HEK293 (cell line): ENCODE measurements around the gene RTL5.

Experiments
- CTCF ChIA-PET: fragments of 350-600 bp; formaldehyde crosslinking; extraction: SDS; loops from one replicate; lab custom pipeline; 2021; ENCODE audit warnings: antibody characterized with exemption; lab: Yijun Ruan, JAX
- POLR2A ChIA-PET: fragments of 300-600 bp; formaldehyde crosslinking; extraction: SDS; loops from one replicate; lab custom pipeline; 2020; ENCODE audit warnings: antibody characterized with exemption, inconsistent platforms; lab: Yijun Ruan, JAX
- H3K27ac ChIP-seq: fragments of 200-500 bp; sonication (Bioruptor generic); 2 replicates; pipeline ENCODE4 v1.5.1; 2014; ENCODE audit warnings: low read depth, low read length, control low read depth, inconsistent platforms; ENCODE audit errors: extremely low read depth
- H3K36me3 ChIP-seq, 2 experiments: fragments of 200-500 bp in 1 of 2; sonication (Bioruptor generic) in 1 of 2; 1 replicate in 1 of 2; 2 replicates in 1 of 2; pipeline ENCODE4 v1.5.1; 2014 to 2017; ENCODE audit warnings: inconsistent platforms in 2 of 2, low read length in 2 of 2; ENCODE audit not compliant: control insufficient read depth in 2 of 2, insufficient read depth in 1 of 2
- H3K4me1 ChIP-seq: fragments of 200-500 bp; sonication (Bioruptor generic); 2 replicates; pipeline ENCODE4 v1.5.1; 2014; ENCODE audit warnings: mild to moderate bottlenecking, low read length, inconsistent platforms; ENCODE audit not compliant: control insufficient read depth, insufficient read depth
- H3K4me3 ChIP-seq: 2 replicates; pipeline ENCODE4 v1.5.1; 2011; ENCODE audit warnings: low read depth, mild to moderate bottlenecking, control low read depth, low read length, moderate library complexity
- H3K9me3 ChIP-seq: fragments of 200-500 bp; sonication (Bioruptor generic); 2 replicates; pipeline ENCODE4 v1.5.1; 2014; ENCODE audit warnings: low read depth, low read length, inconsistent platforms; ENCODE audit not compliant: control insufficient read depth, insufficient read depth
- GLI2 ChIP-seq: fragments of 450-650 bp; formaldehyde crosslinking; IDR thresholded peaks from 2 replicates; pipeline ENCODE4; 2017; ENCODE audit warnings: missing biosample characterization, missing genetic modification characterization, low read depth, borderline replicate concordance
- MZF1 ChIP-seq: fragments of 450-650 bp; formaldehyde crosslinking; IDR thresholded peaks from 2 replicates; pipeline ENCODE4 v1.5.1; 2017; ENCODE audit warnings: missing biosample characterization, missing genetic modification characterization, borderline replicate concordance
- TCF7L2 ChIP-seq: IDR thresholded peaks from 2 replicates; pipeline ENCODE4 v1.6.1; 2011; ENCODE audit warnings: low read depth, mild to moderate bottlenecking, inconsistent platforms, low read length, moderate library complexity, borderline replicate concordance
- ZBTB20 ChIP-seq: fragments of 450-650 bp; formaldehyde crosslinking; IDR thresholded peaks from 2 replicates; pipeline ENCODE4 v1.5.1; 2016; ENCODE audit warnings: missing biosample characterization, missing genetic modification characterization
- ZNF114 ChIP-seq: fragments of 450-650 bp; formaldehyde crosslinking; IDR thresholded peaks from 2 replicates; pipeline ENCODE4 v1.5.0; 2017; ENCODE audit warnings: missing biosample characterization, missing genetic modification characterization
- ZNF174 ChIP-seq: fragments of 450-650 bp; formaldehyde crosslinking; IDR thresholded peaks from 2 replicates; pipeline ENCODE4 v1.5.0; 2017; ENCODE audit warnings: missing biosample characterization, mild to moderate bottlenecking, missing genetic modification characterization
- ZNF175 ChIP-seq: fragments of 450-650 bp; formaldehyde crosslinking; IDR thresholded peaks from 2 replicates; pipeline ENCODE4 v1.5.1; 2016; ENCODE audit warnings: missing biosample characterization, missing genetic modification characterization
- ZNF24 ChIP-seq: fragments of 450-650 bp; formaldehyde crosslinking; IDR thresholded peaks from 2 replicates; pipeline ENCODE4 v1.5.1; 2016; ENCODE audit warnings: missing biosample characterization, missing genetic modification characterization
- ZNF26 ChIP-seq: fragments of 450-650 bp; formaldehyde crosslinking; IDR thresholded peaks from 2 replicates; pipeline ENCODE4 v1.5.1; 2016; ENCODE audit warnings: missing biosample characterization, missing genetic modification characterization
- ZNF266 ChIP-seq: fragments of 450-650 bp; formaldehyde crosslinking; IDR thresholded peaks from 2 replicates; pipeline ENCODE4 v1.5.1; 2016; ENCODE audit warnings: missing biosample characterization, missing genetic modification characterization, low read depth
- ZNF274 ChIP-seq, 2 experiments: fragments of 200-500 bp in 1 of 2; fragments of 450-650 bp in 1 of 2; sonication (Bioruptor generic) in 1 of 2; formaldehyde crosslinking in 1 of 2; IDR thresholded peaks; 2 replicates each; pipeline versions ENCODE4 v1.5.1 to v1.6.1; 2014 to 2016; ENCODE audit warnings: borderline replicate concordance in 1 of 2, inconsistent platforms in 1 of 2, low read length in 1 of 2, missing biosample characterization in 1 of 2, missing genetic modification characterization in 1 of 2
- ZNF302 ChIP-seq: fragments of 450-650 bp; formaldehyde crosslinking; IDR thresholded peaks from 2 replicates; pipeline ENCODE4 v1.5.1; 2016; ENCODE audit warnings: missing biosample characterization, missing genetic modification characterization, low read depth
- ZNF311 ChIP-seq: fragments of 450-650 bp; formaldehyde crosslinking; IDR thresholded peaks from 2 replicates; pipeline ENCODE4 v1.5.1; 2017; ENCODE audit warnings: missing biosample characterization, missing genetic modification characterization, borderline replicate concordance
- ZNF473 ChIP-seq: fragments of 450-650 bp; formaldehyde crosslinking; IDR thresholded peaks from 2 replicates; pipeline ENCODE4 v1.5.1; 2017; ENCODE audit warnings: missing biosample characterization, missing genetic modification characterization
- ZNF488 ChIP-seq: fragments of 450-650 bp; formaldehyde crosslinking; IDR thresholded peaks from 2 replicates; pipeline ENCODE4 v1.5.1; 2016; ENCODE audit warnings: missing biosample characterization, missing genetic modification characterization
- ZNF521 ChIP-seq: fragments of 450-650 bp; formaldehyde crosslinking; IDR thresholded peaks from 2 replicates; pipeline ENCODE4 v1.5.1; 2017; ENCODE audit warnings: missing biosample characterization, mild to moderate bottlenecking, missing genetic modification characterization
- ZNF548 ChIP-seq: fragments of 450-650 bp; formaldehyde crosslinking; IDR thresholded peaks from 2 replicates; pipeline ENCODE4 v1.5.1; 2016; ENCODE audit warnings: missing biosample characterization, missing genetic modification characterization
- ZNF785 ChIP-seq: fragments of 450-650 bp; formaldehyde crosslinking; IDR thresholded peaks from 2 replicates; pipeline ENCODE4 v1.5.1; 2016; ENCODE audit warnings: missing biosample characterization, missing genetic modification characterization
- ZNF792 ChIP-seq: fragments of 450-650 bp; formaldehyde crosslinking; IDR thresholded peaks from 2 replicates; pipeline ENCODE4 v1.5.1; 2016; ENCODE audit warnings: missing biosample characterization, missing genetic modification characterization
- ZSCAN4 ChIP-seq: fragments of 450-650 bp; formaldehyde crosslinking; IDR thresholded peaks from 2 replicates; pipeline ENCODE4 v1.5.1; 2017; ENCODE audit warnings: missing biosample characterization, missing genetic modification characterization
- TF ChIP-seq, protein P1 (sequence below): fragments of 450-650 bp; formaldehyde crosslinking; IDR thresholded peaks from 2 replicates; pipeline ENCODE4 v1.5.1; 2016; ENCODE audit warnings: missing biosample characterization, missing genetic modification characterization
- TF ChIP-seq, protein P2 (sequence below): fragments of 450-650 bp; formaldehyde crosslinking; IDR thresholded peaks from 2 replicates; pipeline ENCODE4 v1.5.1; 2016; ENCODE audit warnings: missing biosample characterization, missing genetic modification characterization

The RTL5 gene

GRCh38 chrX:72169008-72169728, 37.5 kb upstream of the RTL5 start (continued):
- TF ChIP-seq ZNF785 (tag by site-specific recombination) = no peak
- no peak for TF ChIP-seq ZNF488
- no peak for TF ChIP-seq ZNF521
- TF ChIP-seq ZBTB20 (tag by site-specific recombination) = no peak
- no peak for TF ChIP-seq ZSCAN4
- TF ChIP-seq, protein P1, sequence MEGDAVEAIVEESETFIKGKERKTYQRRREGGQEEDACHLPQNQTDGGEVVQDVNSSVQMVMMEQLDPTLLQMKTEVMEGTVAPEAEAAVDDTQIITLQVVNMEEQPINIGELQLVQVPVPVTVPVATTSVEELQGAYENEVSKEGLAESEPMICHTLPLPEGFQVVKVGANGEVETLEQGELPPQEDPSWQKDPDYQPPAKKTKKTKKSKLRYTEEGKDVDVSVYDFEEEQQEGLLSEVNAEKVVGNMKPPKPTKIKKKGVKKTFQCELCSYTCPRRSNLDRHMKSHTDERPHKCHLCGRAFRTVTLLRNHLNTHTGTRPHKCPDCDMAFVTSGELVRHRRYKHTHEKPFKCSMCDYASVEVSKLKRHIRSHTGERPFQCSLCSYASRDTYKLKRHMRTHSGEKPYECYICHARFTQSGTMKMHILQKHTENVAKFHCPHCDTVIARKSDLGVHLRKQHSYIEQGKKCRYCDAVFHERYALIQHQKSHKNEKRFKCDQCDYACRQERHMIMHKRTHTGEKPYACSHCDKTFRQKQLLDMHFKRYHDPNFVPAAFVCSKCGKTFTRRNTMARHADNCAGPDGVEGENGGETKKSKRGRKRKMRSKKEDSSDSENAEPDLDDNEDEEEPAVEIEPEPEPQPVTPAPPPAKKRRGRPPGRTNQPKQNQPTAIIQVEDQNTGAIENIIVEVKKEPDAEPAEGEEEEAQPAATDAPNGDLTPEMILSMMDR = no peak

DNA sequence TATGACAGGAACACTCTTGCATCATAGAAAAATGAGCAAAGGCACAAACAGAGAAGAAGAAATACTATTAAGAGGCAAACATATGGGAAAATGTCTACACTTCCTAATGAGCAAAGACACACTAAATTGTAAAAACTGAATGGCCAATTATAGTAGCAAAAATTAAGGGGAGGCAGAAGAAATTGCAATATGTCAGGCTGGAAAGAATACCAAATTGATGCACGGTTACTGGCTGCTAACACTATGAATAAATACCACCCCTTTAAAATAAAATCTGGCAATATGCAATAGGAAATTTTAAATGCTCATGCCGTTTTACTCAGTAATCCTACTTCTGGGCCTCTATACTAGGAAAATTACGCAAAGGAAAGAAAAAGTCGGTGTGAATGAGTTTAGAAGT, 33.8 kb upstream of the RTL5 start:
- POLR2A ChIA-PET = no interaction called here
- Histone ChIP-seq H3K4me1 (no peaks in the 10 kb centered on the region), H3K4me3 (no peak overlapping the region), H3K27ac (no peak overlapping the region), H3K36me3 (no peaks in the 10 kb centered on the region; a peak in 1 of 3 replicates), H3K9me3 (peaks cover 2% of the 10 kb centered on the region; the same call in 1 of the 2 replicates)
- CTCF ChIA-PET = interaction anchor here (0.9 kb wide), 1 partner anchor 144 kb away, joined by 3 read pairs; no protein-coding TSS in a partner anchor
- TF ChIP-seq ZNF274 (IDR thresholded peaks at IDR 0.05; ENCODE audit: low read length) = no peak
- TF ChIP-seq ZNF274 (tag by site-specific recombination; IDR thresholded peaks at IDR 0.05; ENCODE audit: borderline replicate concordance) = no peak
- no peak for TF ChIP-seq ZNF311 (tag by site-specific recombination)
- TF ChIP-seq GLI2 (tag by site-specific recombination) = no peak
- no peak for TF ChIP-seq ZNF473 (tag by site-specific recombination)
- TF ChIP-seq ZNF26 (tag by site-specific recombination) = no peak
- no peak for TF ChIP-seq ZNF548 (tag by site-specific recombination)
- no peak for TF ChIP-seq ZSCAN4
- no peak for TF ChIP-seq ZNF114 (tag by site-specific recombination)
- TF ChIP-seq, protein P2, sequence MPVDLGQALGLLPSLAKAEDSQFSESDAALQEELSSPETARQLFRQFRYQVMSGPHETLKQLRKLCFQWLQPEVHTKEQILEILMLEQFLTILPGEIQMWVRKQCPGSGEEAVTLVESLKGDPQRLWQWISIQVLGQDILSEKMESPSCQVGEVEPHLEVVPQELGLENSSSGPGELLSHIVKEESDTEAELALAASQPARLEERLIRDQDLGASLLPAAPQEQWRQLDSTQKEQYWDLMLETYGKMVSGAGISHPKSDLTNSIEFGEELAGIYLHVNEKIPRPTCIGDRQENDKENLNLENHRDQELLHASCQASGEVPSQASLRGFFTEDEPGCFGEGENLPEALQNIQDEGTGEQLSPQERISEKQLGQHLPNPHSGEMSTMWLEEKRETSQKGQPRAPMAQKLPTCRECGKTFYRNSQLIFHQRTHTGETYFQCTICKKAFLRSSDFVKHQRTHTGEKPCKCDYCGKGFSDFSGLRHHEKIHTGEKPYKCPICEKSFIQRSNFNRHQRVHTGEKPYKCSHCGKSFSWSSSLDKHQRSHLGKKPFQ (tag by site-specific recombination) = no peak
- TF ChIP-seq ZNF24 (tag by site-specific recombination) = no peak
- no peak for TF ChIP-seq MZF1 (tag by site-specific recombination)
- no peak for TF ChIP-seq ZNF174 (tag by site-specific recombination)
- TF ChIP-seq TCF7L2 = no peak
- TF ChIP-seq ZNF302 (tag by site-specific recombination) = no peak
- no peak for TF ChIP-seq ZNF792
- no peak for TF ChIP-seq ZNF175
- TF ChIP-seq ZNF266 (tag by site-specific recombination) = no peak
